Mesenteric fat pad (tissue), 1 donor: ENCODE results near the gene AMER3. TPM values are rescaled to one million over a fixed set of nuclear protein-coding genes. Genes with fewer than 3 reads are reported as not detected.

Source experiments
- DNase-seq: peaks from one replicate; pipeline ENCODE4 v3.0.0-alpha.2; 2020; ENCODE audit warnings: low spot score
- total RNA-seq: library from RNA; stranded (reverse); fragmentation: NEBNext Ultra II Directional; extraction: Animal tissue kit (Norgen Biotek cat#: 25700); gene quantifications from one replicate; pipeline ENCODE4 v1.2.1, GENCODE V29; 2021
- donor health status: DM: yes; HTN: yes; CAD: no.

Gene AMER3
- total RNA-seq, 1 donor from 2014 or later: not detected

- DNase-seq: peak; percentile 14
Measured at GRCh38 chr2:130776550-130776949, 21.2 kb downstream of the AMER3 start.

- DNase-seq: no peak
Measured at GRCh38 chr2:130778781-130779180, 23.4 kb downstream of the AMER3 start.

- DNase-seq: no peak
Measured at GRCh38 chr2:130785466-130786055, 30.2 kb downstream of the AMER3 start.

GRCh38 chr2:130786076-130786475, 30.7 kb downstream of the AMER3 start:
- DNase-seq: no peak

- DNase-seq: no peak
Measured at GRCh38 chr2:130787841-130788240, 32.5 kb downstream of the AMER3 start.

GRCh38 chr2:130790312-130790711, 35.0 kb downstream of the AMER3 start:
- no peak for DNase-seq

GRCh38 chr2:130790804-130791616, 35.7 kb downstream of the AMER3 start:
- no peak for DNase-seq

GRCh38 chr2:130791617-130791939, 36.2 kb downstream of the AMER3 start:
- no peak for DNase-seq

GRCh38 chr2:130795431-130795830, 40.1 kb downstream of the AMER3 start:
- no peak for DNase-seq

- no peak for DNase-seq
Measured at GRCh38 chr2:130796290-130796689, 41.0 kb downstream of the AMER3 start.

- peak; percentile 97 for DNase-seq
Measured at GRCh38 chr2:130797493-130798435, 42.4 kb downstream of the AMER3 start.

- no peak for DNase-seq
Measured at GRCh38 chr2:130798472-130799218, 43.3 kb downstream of the AMER3 start.

GRCh38 chr2:130799295-130799694, 44.0 kb downstream of the AMER3 start:
- no peak for DNase-seq

GRCh38 chr2:130805613-130806012, 50.3 kb downstream of the AMER3 start:
- DNase-seq: no peak

- DNase-seq: no peak
Measured at GRCh38 chr2:130806370-130806769, 51.0 kb downstream of the AMER3 start.

- no peak for DNase-seq
Measured at GRCh38 chr2:130807659-130808385, 52.5 kb downstream of the AMER3 start.

- DNase-seq: no peak
Measured at GRCh38 chr2:130808482-130809268, 53.3 kb downstream of the AMER3 start.

GRCh38 chr2:130810490-130810889, 55.1 kb downstream of the AMER3 start:
- DNase-seq: no peak

- DNase-seq: peak; percentile 72
Measured at GRCh38 chr2:130813722-130814121, 58.4 kb downstream of the AMER3 start.
